HL-60 (cell line): Measurements from ENCODE around the gene DMD.

Source experiments
- GABPA ChIP-seq: IDR thresholded peaks from 2 replicates; pipeline ENCODE4 v1.6.1; 2012; ENCODE audit warnings: low read depth
- POLR2AphosphoS5 ChIP-seq: IDR thresholded peaks from 2 replicates; pipeline ENCODE4 v1.6.1; 2012; ENCODE audit warnings: low read depth
- SPI1 ChIP-seq: IDR thresholded peaks from 2 replicates; pipeline ENCODE4 v1.6.1; 2012; ENCODE audit warnings: low read depth, mild to moderate bottlenecking, borderline replicate concordance
- TF ChIP-seq, protein P1 (sequence below): IDR thresholded peaks from one replicate; pipeline ENCODE4 v1.5.1; 2011; ENCODE audit warnings: low read length, control low read depth, inconsistent platforms; ENCODE audit not compliant: insufficient read depth
- TF ChIP-seq, protein P2 (sequence below): IDR thresholded peaks from 2 replicates; pipeline ENCODE4 v1.6.1; 2012; ENCODE audit warnings: low read depth; ENCODE audit not compliant: insufficient replicate concordance

DNA sequence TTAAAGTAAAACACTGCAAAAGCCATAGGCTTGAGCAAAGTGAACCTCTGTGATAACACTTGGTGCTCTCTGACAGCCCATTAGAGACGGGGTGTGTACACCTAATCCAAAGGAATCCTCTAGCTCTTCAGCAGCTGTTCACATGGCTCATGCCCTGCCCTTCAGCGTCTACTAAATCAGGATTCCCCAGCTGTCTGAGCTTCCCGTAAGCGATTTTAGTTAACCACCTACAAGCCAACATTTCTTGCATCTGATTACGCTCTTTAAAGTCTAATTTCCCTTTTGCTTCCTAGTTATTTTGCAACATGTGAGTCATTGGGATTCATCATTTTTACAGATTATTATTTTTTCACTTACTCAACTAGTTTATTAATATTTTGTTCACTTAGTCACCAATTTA is 6.5 kb downstream of the DMD start:
- no peak for TF ChIP-seq POLR2AphosphoS5
- TF ChIP-seq, protein P1, sequence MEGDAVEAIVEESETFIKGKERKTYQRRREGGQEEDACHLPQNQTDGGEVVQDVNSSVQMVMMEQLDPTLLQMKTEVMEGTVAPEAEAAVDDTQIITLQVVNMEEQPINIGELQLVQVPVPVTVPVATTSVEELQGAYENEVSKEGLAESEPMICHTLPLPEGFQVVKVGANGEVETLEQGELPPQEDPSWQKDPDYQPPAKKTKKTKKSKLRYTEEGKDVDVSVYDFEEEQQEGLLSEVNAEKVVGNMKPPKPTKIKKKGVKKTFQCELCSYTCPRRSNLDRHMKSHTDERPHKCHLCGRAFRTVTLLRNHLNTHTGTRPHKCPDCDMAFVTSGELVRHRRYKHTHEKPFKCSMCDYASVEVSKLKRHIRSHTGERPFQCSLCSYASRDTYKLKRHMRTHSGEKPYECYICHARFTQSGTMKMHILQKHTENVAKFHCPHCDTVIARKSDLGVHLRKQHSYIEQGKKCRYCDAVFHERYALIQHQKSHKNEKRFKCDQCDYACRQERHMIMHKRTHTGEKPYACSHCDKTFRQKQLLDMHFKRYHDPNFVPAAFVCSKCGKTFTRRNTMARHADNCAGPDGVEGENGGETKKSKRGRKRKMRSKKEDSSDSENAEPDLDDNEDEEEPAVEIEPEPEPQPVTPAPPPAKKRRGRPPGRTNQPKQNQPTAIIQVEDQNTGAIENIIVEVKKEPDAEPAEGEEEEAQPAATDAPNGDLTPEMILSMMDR: no peak
- TF ChIP-seq, protein P2, sequence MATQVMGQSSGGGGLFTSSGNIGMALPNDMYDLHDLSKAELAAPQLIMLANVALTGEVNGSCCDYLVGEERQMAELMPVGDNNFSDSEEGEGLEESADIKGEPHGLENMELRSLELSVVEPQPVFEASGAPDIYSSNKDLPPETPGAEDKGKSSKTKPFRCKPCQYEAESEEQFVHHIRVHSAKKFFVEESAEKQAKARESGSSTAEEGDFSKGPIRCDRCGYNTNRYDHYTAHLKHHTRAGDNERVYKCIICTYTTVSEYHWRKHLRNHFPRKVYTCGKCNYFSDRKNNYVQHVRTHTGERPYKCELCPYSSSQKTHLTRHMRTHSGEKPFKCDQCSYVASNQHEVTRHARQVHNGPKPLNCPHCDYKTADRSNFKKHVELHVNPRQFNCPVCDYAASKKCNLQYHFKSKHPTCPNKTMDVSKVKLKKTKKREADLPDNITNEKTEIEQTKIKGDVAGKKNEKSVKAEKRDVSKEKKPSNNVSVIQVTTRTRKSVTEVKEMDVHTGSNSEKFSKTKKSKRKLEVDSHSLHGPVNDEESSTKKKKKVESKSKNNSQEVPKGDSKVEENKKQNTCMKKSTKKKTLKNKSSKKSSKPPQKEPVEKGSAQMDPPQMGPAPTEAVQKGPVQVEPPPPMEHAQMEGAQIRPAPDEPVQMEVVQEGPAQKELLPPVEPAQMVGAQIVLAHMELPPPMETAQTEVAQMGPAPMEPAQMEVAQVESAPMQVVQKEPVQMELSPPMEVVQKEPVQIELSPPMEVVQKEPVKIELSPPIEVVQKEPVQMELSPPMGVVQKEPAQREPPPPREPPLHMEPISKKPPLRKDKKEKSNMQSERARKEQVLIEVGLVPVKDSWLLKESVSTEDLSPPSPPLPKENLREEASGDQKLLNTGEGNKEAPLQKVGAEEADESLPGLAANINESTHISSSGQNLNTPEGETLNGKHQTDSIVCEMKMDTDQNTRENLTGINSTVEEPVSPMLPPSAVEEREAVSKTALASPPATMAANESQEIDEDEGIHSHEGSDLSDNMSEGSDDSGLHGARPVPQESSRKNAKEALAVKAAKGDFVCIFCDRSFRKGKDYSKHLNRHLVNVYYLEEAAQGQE: no peak
- TF ChIP-seq GABPA: no peak
- no peak for TF ChIP-seq SPI1
